Tibial nerve (tissue), 3 donors: ENCODE measurements around the gene SLC2A3.
"Not testable (repeated sequence)": the region's sequence is repeated elsewhere in the genome, so short reads cannot be mapped to it uniquely, and the experiment has no call there.

ENCODE experiments used
- POLR2A ChIP-seq, 2 donors: fragments of 450-650 bp; IDR thresholded peaks; one replicate each; pipeline ENCODE4 v1.6.1; 2017; ENCODE audit warnings: antibody characterized with exemption in 2 of 2, mild to moderate bottlenecking in 2 of 2, moderate library complexity in 2 of 2
- TF ChIP-seq, protein P1 (sequence below), 5 experiments: fragments of 200-600 bp in 3 of 5; fragments of 450-650 bp in 2 of 5; sonication (generic) in 3 of 5; IDR thresholded peaks; one replicate each; pipeline ENCODE4 v1.5.1; 2016 to 2019; ENCODE audit warnings: antibody characterized with exemption in 5 of 5, mild to moderate bottlenecking in 3 of 5, moderate library complexity in 2 of 5

DNA sequence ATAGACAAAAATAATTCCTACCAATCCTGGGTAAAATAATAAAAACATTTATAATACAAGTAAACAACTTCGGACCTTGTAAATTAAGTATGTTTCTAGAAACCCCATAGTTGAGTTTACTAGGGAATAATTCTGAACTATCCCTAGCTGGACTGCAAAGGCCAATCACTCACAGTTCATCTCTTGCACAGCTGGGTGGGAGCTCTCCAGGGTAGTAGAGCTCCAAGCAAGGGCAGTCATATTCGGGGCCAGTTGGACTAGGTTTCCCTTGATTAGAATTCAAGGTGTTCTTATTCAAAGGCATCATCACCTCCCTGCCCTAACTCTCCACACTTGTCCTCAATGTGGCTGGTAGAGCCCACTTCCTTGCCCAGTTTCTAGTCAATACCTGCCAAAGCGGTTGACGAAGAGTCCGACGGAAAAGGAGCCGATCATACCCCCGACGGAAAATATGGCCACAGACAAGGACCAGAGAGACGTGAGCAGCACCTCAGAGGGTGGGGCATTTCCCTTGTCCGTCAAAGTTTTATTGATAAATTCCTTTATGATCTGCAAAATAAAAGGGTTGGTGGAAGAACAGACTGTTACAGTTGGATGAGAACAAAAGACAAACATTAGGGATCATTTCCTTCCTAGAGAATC, 3.3 kb downstream of the SLC2A3 start:
- TF ChIP-seq, protein P1, sequence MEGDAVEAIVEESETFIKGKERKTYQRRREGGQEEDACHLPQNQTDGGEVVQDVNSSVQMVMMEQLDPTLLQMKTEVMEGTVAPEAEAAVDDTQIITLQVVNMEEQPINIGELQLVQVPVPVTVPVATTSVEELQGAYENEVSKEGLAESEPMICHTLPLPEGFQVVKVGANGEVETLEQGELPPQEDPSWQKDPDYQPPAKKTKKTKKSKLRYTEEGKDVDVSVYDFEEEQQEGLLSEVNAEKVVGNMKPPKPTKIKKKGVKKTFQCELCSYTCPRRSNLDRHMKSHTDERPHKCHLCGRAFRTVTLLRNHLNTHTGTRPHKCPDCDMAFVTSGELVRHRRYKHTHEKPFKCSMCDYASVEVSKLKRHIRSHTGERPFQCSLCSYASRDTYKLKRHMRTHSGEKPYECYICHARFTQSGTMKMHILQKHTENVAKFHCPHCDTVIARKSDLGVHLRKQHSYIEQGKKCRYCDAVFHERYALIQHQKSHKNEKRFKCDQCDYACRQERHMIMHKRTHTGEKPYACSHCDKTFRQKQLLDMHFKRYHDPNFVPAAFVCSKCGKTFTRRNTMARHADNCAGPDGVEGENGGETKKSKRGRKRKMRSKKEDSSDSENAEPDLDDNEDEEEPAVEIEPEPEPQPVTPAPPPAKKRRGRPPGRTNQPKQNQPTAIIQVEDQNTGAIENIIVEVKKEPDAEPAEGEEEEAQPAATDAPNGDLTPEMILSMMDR (IDR thresholded peaks at IDR 0.05), result not testable (repeated sequence)
- TF ChIP-seq POLR2A (IDR thresholded peaks at IDR 0.05), result not testable (repeated sequence)
